Activated T-cell treated with anti-CD3 and anti-CD28 coated beads for 1 hour (primary cell): ENCODE results near the gene ATP11A.

Source experiments
- DNase-seq: peaks from one replicate; pipeline ENCODE4 v3.0.0-alpha.2; 2020; ENCODE audit warnings: low read depth

The ATP11A gene

GRCh38 chr13:112931028-112931934, 241.4 kb downstream of the ATP11A start:
- no peak for DNase-seq

DNA sequence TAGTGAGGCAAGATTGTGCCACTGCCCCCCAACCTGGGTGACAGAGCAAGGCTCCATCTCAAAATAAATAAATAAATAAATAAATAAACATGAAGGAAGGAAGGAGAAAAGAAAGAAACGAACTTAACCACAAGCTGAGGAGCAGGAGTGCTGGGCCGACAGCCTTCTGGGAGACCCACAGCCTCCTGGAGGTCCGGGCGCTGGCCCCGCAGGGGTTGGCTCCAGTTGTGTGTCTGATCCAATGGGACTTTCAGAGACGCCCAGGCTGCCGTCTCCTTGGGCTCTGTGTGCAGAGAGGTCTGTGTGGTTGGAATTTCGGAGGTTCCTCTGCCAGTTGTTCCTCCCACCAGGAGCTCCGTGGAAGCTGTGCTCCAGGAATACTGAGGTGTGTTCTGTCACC, 243.1 kb downstream of the ATP11A start:
- DNase-seq, result no peak

DNA sequence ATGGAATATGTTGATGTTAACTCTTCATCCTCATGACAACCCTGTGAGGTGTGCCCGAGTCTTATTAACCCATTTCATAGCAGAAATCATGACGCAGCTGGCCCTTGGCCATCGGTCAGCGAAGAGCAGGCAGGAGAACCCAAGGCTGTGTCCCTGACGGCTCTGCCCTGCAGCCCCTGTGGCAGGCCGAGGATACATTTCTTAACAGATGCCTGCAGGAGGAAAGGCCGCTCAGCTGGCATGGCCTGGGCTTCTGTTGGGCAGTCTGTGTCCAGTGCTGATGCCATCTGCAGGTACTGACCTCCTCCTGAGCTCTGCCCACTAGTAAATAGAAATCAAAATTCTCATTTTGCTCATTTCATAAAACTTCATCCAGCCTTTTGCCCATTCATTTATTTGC, 243.8 kb downstream of the ATP11A start:
- DNase-seq, result no peak

DNA sequence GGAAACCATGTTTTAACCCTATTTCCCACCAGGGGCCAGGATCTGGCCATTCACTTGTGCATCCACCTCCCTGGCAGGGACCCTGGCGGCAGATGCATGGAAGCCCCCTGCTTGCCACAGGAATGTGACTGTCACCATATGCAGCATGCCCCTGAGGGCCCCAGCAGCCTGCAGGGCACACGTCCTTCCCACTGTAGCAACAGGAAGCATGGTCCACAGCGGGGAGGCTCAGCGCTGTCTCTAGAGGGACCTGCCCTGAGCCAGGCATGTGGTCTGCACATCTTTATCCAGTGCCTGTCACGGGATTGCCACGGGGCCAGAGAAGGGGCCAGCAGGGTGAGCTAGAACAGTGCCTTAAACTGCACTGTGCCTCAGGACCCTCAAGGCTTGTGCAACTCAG, 244.2 kb downstream of the ATP11A start:
- no peak for DNase-seq
